OCI-LY3 (cell line): Measurements from ENCODE around the gene LIMA1.

Experiments used
- EZH2phosphoT487 ChIP-seq: fragments of 200-600 bp; shearing (Covaris generic); IDR thresholded peaks from 2 replicates; pipeline ENCODE4 v1.6.1; 2018; ENCODE audit warnings: antibody characterized with exemption, mixed run types, low read depth
- TF ChIP-seq, protein P1 (sequence below): fragments of 200-600, 300-600 bp; sonication (generic); IDR thresholded peaks from 2 replicates; pipeline ENCODE4 v1.5.1; 2014; ENCODE audit warnings: antibody characterized with exemption, low read length, low read depth

DNA sequence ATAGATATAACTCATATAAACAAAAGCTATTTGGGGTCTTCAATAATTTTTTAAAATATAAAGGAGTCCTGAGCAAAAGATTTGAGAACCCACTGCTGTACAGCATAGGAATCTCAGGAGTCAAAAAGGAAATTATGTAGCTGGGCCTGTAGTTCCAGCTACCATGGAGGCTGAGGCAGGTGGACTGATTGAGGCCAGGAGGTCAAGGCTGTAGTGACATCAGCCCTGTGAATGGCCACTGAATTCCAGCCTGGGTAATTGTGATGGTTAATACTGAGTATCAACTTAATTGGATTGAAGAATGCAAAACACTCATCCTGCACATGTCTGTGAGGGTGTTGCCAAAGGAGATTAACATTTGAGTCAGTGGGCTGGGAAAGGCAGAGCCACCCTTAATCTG lies 126.7 kb downstream of the LIMA1 start:
- TF ChIP-seq, protein P1, sequence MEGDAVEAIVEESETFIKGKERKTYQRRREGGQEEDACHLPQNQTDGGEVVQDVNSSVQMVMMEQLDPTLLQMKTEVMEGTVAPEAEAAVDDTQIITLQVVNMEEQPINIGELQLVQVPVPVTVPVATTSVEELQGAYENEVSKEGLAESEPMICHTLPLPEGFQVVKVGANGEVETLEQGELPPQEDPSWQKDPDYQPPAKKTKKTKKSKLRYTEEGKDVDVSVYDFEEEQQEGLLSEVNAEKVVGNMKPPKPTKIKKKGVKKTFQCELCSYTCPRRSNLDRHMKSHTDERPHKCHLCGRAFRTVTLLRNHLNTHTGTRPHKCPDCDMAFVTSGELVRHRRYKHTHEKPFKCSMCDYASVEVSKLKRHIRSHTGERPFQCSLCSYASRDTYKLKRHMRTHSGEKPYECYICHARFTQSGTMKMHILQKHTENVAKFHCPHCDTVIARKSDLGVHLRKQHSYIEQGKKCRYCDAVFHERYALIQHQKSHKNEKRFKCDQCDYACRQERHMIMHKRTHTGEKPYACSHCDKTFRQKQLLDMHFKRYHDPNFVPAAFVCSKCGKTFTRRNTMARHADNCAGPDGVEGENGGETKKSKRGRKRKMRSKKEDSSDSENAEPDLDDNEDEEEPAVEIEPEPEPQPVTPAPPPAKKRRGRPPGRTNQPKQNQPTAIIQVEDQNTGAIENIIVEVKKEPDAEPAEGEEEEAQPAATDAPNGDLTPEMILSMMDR: no peak
- TF ChIP-seq EZH2phosphoT487: no peak
